Retinal pigment epithelial cell (primary cell): ENCODE measurements around the gene RASGEF1C.

Experiments used
- DNase-seq: peaks from one replicate; pipeline ENCODE4 v3.0.0-alpha.2; 2010; ENCODE audit warnings: low read depth
- H3K4me3 ChIP-seq: 2 replicates; pipeline ENCODE4 v1.5.1; 2011; ENCODE audit warnings: mild to moderate bottlenecking, low read length, control low read depth, moderate library complexity
- TF ChIP-seq, protein P1 (sequence below): conservative IDR thresholded peaks from 2 replicates; pipeline ENCODE4 v1.5.1; 2011; ENCODE audit warnings: low read depth, low read length, control low read depth, inconsistent platforms

Gene RASGEF1C

DNA sequence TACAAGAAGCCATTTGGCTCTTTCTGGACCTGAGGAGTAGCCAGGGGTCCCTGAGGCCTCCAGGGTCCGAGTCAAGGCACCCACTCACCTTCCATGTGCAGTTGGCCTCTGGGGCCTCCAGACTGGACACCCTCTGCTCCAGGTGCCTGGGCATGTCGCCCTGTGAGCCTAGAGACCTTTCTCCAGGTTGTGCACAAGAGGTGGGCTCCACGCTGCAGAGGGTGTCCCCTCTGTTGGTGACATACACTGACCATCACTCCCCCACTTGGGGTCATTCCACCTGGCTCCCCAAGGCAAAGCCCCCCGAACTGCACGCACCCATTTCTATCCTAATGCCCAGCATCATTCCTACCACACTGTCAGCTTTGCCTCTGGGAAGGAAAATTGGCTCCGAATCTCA lies 48.8 kb downstream of the RASGEF1C start:
- no peak for DNase-seq
- TF ChIP-seq, protein P1, sequence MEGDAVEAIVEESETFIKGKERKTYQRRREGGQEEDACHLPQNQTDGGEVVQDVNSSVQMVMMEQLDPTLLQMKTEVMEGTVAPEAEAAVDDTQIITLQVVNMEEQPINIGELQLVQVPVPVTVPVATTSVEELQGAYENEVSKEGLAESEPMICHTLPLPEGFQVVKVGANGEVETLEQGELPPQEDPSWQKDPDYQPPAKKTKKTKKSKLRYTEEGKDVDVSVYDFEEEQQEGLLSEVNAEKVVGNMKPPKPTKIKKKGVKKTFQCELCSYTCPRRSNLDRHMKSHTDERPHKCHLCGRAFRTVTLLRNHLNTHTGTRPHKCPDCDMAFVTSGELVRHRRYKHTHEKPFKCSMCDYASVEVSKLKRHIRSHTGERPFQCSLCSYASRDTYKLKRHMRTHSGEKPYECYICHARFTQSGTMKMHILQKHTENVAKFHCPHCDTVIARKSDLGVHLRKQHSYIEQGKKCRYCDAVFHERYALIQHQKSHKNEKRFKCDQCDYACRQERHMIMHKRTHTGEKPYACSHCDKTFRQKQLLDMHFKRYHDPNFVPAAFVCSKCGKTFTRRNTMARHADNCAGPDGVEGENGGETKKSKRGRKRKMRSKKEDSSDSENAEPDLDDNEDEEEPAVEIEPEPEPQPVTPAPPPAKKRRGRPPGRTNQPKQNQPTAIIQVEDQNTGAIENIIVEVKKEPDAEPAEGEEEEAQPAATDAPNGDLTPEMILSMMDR = no peak
- no peak overlapping the region for H3K4me3 ChIP-seq

DNA sequence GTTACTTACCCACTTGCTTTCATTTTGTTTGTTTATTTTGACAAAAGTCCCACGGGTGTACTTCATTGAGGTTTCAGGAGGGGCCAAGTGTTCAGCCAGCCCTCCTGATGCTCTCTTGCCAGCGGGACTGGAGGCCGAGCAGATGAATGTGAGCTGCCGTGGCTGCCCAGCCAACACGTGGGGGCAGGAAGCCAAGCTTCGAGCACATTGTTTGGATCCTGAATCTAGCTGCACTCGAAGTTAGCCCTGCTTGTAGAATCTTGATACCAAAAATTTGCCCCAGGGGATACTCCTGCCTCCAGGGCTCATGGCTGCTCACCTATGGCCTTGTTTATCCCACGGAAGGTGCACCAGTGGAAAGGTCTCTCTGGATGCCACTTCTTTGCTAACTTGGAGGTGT lies 49.3 kb downstream of the RASGEF1C start:
- TF ChIP-seq, protein P1 = no peak
- no peak overlapping the region for H3K4me3 ChIP-seq
- no peak for DNase-seq

DNA sequence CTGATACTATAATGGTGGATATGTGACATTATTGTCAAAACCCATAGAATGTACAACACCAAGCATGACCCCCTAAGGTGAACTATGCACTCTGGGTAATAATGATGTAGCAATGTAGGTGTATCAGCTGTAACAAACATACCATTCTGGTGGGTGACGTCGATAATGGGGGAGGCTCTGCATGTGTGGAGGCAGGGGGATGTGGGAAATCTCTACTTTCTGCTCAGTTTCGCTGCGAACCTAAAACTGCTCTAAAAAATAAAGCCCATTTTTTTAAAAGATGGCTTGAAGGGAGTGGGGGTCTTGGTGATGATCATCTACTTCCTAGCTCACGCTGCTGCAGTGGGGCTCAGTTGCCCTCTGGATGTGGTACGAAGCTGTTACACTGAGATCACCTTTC lies 51.1 kb downstream of the RASGEF1C start:
- TF ChIP-seq, protein P1 = no peak
- H3K4me3 ChIP-seq = no peak overlapping the region
- no peak for DNase-seq

DNA sequence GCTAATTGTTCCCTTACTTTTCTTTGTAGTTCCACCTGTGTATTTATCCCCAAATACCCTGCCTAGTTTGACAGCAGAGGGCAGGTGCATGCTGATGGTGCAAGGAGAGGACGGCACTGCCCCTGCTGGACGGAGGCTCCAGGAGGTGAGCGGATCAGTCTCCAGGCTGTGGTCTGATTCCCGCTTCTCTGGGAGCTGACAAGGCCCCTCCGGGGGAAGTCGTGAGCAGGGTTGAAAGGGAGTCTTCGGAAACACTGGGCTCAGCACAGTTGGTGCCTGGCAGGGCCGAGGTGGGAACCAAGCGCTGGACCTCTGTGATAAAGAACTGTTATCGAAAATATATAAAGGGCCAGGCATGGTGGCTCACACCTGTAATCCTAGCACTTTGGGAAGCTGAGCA lies 52.9 kb downstream of the RASGEF1C start:
- H3K4me3 ChIP-seq = no peak overlapping the region
- TF ChIP-seq, protein P1 = no peak
- DNase-seq = no peak

DNA sequence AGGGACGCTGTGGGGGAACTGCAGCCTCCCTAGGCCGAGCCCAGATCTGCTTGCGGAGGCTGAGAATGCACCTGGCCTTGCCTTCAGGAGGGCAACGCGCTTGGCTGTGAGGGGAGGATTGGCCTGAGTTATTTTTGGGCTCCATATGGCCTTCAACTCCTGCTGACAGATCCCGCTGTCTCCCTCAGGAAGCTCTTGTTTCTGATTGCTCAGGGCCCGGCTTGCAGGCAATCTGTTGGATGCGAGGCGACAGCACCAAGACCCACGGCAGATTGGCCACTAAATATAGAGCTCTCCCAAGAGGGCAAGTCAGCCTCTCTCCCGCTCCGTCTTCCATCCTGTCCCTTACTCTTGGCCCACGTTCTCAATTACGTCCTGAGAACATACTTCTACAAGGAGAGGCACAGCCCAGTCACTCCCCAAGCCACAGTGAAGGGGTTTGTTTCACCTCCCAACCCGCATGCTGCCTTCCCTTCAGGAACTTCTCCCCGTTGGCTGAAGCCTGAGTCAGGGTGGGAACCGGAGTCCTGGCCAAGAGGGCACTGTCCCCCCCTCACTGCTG lies 53.6 kb downstream of the RASGEF1C start:
- TF ChIP-seq, protein P1 = no peak
- no peak for DNase-seq
- H3K4me3 ChIP-seq = no peak overlapping the region

DNA sequence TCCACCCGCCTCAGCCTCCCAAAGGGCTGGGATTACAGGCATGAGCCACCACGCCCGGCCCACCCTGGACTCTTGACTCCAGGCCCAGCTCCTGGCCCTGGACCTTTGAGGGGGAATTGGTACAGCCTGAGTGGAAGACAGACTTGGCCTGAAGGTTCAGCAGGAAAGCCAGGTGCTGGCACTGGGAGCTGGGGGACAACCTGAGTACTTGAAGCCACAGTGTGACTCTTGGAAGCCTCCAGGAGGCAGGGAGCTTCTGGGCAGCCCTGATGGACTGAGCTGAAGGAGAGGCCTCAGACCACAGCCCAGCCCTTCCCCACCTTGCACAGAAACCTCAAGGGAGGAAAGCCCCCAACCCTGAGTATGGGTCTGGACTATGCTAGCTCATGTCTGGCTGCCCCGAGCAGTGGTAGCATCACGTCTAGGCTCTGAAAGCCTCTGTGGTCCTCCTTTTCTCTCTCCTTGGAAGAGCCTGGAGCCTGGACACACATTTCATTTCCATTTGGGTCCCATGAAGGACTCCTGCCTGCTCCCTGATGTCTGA lies 54.1 kb downstream of the RASGEF1C start:
- no peak overlapping the region for H3K4me3 ChIP-seq
- no peak for DNase-seq
- TF ChIP-seq, protein P1 = no peak

DNA sequence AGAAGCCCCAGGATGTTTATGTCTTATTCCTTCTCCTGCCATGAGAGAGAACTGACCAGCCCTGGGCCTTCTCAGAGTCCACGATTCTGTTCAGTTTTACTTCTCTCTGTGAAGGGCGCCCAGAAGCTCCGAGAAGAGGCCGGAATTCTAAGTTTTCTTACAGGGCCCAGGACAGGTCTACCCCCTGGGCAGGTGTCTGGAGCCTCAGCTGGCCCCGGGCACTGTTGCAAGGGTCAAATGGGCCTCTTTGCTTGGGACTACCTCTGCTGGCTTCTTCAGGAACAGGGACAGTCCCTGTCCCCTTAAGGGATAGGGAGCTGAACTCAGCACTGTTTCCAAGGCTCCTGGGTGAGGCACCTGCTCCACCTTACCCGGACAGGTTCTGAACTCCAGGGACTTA lies 55.0 kb downstream of the RASGEF1C start:
- H3K4me3 ChIP-seq = no peak overlapping the region
- TF ChIP-seq, protein P1 = no peak
- DNase-seq = no peak
